Esophagus (tissue), 2 donors: ENCODE data around the gene COL1A2. TPM values are rescaled to one million over a fixed set of nuclear protein-coding genes. Genes with fewer than 3 reads are reported as not detected.
A peak's percentile ranks its signal among the peaks of the same experiment; 100 is the strongest.

Experiments
- H3K27ac ChIP-seq, 2 donors: one replicate each; pipeline ENCODE4 v1.5.1; 2013; ENCODE audit warnings: low read depth in 2 of 2, mild to moderate bottlenecking in 2 of 2, inconsistent platforms in 1 of 2, low read length in 1 of 2, moderate library complexity in 1 of 2
- H3K27me3 ChIP-seq, 2 donors: one replicate each; pipeline ENCODE4 v1.6.1; 2013; ENCODE audit warnings: low read length in 2 of 2, control low read depth in 1 of 2, mild to moderate bottlenecking in 1 of 2; ENCODE audit not compliant: insufficient read depth in 2 of 2, control insufficient read depth in 1 of 2
- H3K36me3 ChIP-seq, 2 donors: one replicate each; pipeline ENCODE4 v1.6.1; 2013; ENCODE audit warnings: low read length in 1 of 2; ENCODE audit not compliant: control insufficient read depth in 2 of 2, insufficient read depth in 2 of 2
- H3K4me1 ChIP-seq, 2 donors: one replicate each; pipeline ENCODE4 v1.6.1; 2013; ENCODE audit warnings: low read length in 1 of 2; ENCODE audit not compliant: control insufficient read depth in 2 of 2, insufficient read depth in 2 of 2
- H3K4me3 ChIP-seq, 2 donors: one replicate each; pipeline ENCODE4 v1.5.1; 2013; ENCODE audit warnings: low read length in 2 of 2, mild to moderate bottlenecking in 2 of 2, low read depth in 1 of 2, moderate library complexity in 1 of 2
- H3K9me3 ChIP-seq, 2 donors: one replicate each; pipeline ENCODE4 v1.6.1; 2013; ENCODE audit warnings: mild to moderate bottlenecking in 2 of 2, low read depth in 1 of 2, low read length in 1 of 2, moderate library complexity in 1 of 2; ENCODE audit not compliant: control insufficient read depth in 2 of 2, insufficient read depth in 1 of 2
- WGBS, 2 donors: extraction: QIAGEN DNeasy Blood & Tissue Kit; methylation state at CpG; one replicate each; pipeline ENCODE4 v1.1.7; 2013; 5-methylcytosine and 5-hydroxymethylcytosine counted together
- polyA plus RNA-seq, 2 donors: library from polyadenylated mRNA; stranded (reverse); fragments of 200-250 nt; gene quantifications; one replicate each; pipeline ENCODE4 v1.2.3, GENCODE V29; 2013
- donor health status: healthy with polysubstance abuse.
- donor health status: Bipolar disorder and iron deficiency.

Gene COL1A2
- polyA plus RNA-seq, 2 donors, result 13.4 to 26.4 TPM

GRCh38 chr7:94401428-94401814 lies 6.7 kb downstream of the COL1A2 start:
- Histone ChIP-seq H3K4me3 (no peak overlapping the region), H3K27me3 (no peaks in the 10 kb centered on the region), H3K27ac (no peak overlapping the region), H3K36me3 (no peaks in the 10 kb centered on the region), H3K9me3 (no peaks in the 10 kb centered on the region), H3K4me1 (no peaks in the 10 kb centered on the region)
- 33 to 37% methylated on average over 1 of the region's 1 CpG for WGBS, 2 donors

- no peak overlapping the region for H3K4me3 ChIP-seq
- no peak overlapping the region for H3K27ac ChIP-seq
- H3K36me3 ChIP-seq, result no peaks in the 10 kb centered on the region
- no peaks in the 10 kb centered on the region for H3K27me3 ChIP-seq
- H3K4me1 ChIP-seq, result no peaks in the 10 kb centered on the region
- WGBS, 2 donors, result 64 to 71% methylated on average over 1 of the region's 1 CpG
- no peaks in the 10 kb centered on the region for H3K9me3 ChIP-seq
Measured at GRCh38 chr7:94403546-94403945, 8.9 kb downstream of the COL1A2 start.

DNA sequence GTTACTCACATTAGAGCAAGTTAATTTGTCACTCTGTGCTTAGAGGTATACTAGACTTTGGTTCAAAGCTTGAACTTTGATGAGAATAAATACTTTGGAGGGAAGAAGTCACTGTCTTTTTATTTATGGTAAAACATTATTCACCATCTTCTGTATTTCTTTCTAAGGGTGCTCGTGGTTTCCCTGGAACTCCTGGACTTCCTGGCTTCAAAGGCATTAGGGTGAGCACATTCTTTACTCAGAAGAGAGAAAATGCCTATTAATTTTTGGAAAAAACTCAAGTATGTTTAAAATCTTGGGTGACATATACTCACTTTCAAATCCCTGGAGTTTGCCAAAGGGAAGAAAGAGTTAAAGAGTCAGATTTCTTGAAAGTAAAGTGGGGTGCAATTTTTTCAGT lies 10.8 kb downstream of the COL1A2 start:
- Histone ChIP-seq H3K9me3 (no peaks in the 10 kb centered on the region), H3K27me3 (no peaks in the 10 kb centered on the region), H3K4me3 (no peak overlapping the region), H3K4me1 (no peaks in the 10 kb centered on the region), H3K36me3 (no peaks in the 10 kb centered on the region), H3K27ac (no peak overlapping the region)
- WGBS, 2 donors, result 29 to 35% methylated on average over 1 of the region's 1 CpG

DNA sequence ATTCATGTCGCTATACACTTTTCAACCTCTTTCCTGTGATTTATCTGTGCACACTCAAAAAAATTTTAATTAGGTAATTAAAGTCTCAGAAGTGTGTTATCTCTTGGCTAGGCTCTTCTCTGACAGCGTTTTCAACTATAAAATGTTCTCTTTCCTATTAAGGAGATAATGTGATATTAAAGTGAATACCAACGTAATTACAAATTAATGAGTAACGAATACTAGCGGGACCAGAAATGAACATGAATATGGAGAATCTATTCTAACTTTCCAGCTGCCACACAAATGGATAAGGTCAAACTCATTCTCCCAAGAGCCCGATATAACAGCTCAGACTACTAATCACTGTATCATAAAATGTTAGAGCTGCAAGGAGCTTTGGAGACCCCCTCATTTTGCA lies 12.0 kb downstream of the COL1A2 start:
- Histone ChIP-seq H3K27ac (no peak overlapping the region), H3K4me1 (no peaks in the 10 kb centered on the region), H3K4me3 (no peak overlapping the region), H3K9me3 (no peaks in the 10 kb centered on the region), H3K36me3 (no peaks in the 10 kb centered on the region), H3K27me3 (no peaks in the 10 kb centered on the region)
- WGBS, 2 donors, result 70 to 75% methylated on average over 6 of the region's 6 CpGs

GRCh38 chr7:94409200-94409948 lies 14.7 kb downstream of the COL1A2 start:
- 80% methylated on average over 15 of the region's 15 CpGs for WGBS, 2 donors
- H3K4me1 ChIP-seq, result no peaks in the 10 kb centered on the region
- H3K4me3 ChIP-seq, result no peak overlapping the region
- no peaks in the 10 kb centered on the region for H3K36me3 ChIP-seq
- H3K27ac ChIP-seq, result peak overlapping the region in 1 of 2 donors; percentile 17
- H3K27me3 ChIP-seq, result no peaks in the 10 kb centered on the region
- no peaks in the 10 kb centered on the region for H3K9me3 ChIP-seq

DNA sequence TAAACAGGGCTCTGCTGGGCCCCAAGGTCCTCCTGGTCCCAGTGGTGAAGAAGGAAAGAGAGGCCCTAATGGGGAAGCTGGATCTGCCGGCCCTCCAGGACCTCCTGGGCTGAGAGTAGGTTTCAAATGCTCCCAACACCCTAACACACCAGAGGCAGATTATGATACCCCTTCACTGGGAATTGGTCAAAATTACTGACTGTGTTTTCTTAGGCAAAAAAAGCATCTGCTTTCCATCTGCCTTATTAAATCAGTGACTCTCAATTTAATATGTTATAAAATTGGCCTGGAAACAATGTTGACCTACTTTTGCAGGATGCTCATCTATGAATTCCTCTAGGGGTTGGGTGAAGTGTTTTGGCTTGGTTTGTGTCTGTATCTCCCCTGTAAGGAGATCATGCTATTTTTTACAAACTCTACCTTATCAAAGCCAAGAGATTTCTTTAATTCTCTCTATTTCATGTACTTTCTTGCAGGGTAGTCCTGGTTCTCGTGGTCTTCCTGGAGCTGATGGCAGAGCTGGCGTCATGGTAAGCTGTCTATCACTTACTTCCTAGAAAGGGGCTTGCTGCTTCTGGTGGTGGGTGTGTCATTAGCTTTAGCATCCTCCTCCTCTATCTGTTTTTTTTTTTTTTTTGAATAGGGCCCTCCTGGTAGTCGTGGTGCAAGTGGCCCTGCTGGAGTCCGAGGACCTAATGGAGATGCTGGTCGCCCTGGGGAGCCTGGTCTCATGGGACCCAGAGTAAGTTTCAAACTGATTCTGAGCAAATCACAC lies 15.9 kb downstream of the COL1A2 start:
- Histone ChIP-seq H3K27me3 (no peaks in the 10 kb centered on the region), H3K27ac (no peak overlapping the region), H3K36me3 (no peaks in the 10 kb centered on the region), H3K9me3 (no peaks in the 10 kb centered on the region), H3K4me1 (no peaks in the 10 kb centered on the region), H3K4me3 (no peak overlapping the region)
- 58 to 62% methylated on average over 6 of the region's 6 CpGs for WGBS, 2 donors

DNA sequence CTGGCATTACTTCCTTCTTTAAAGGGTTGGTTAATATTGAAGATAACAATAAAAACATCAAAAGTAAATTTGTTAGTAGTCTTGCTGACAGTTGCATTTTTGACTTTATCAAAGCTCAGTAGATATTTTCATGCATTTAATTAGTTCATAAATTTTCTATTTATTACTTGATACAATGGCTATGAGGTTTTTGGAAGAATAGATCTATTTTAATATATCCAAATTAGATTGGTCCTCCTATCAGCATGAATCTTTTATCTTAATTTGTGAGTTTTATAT lies 16.4 kb downstream of the COL1A2 start:
- Histone ChIP-seq H3K27me3 (no peaks in the 10 kb centered on the region), H3K9me3 (no peaks in the 10 kb centered on the region), H3K36me3 (no peaks in the 10 kb centered on the region), H3K27ac (no peak overlapping the region), H3K4me3 (no peak overlapping the region), H3K4me1 (no peaks in the 10 kb centered on the region)

DNA sequence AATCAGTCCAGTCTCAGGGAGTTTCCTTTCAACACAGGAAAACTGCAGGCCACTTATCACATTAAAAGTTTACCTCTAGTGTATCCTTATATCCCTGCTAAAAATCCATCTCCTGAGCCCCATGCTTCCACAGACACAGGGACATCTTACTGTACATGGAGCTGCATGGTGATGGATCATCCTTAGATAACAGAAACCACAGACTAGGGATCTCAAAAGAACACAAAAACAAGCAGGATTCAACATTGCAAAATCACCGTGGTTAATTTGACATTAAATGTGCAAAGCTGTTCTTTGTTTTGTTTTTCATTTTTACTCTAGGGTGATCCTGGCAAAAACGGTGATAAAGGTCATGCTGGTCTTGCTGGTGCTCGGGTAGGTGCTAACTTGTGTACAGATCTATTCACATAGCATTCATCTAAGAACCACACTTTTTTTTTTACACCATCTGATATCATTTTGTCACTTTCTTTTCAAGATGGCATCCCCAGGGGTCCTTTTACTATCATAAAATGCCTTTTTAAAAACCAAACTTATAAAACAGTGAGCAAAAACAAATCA lies 18.1 kb downstream of the COL1A2 start:
- no peaks in the 10 kb centered on the region for H3K9me3 ChIP-seq
- H3K4me3 ChIP-seq, result no peak overlapping the region
- no peak overlapping the region for H3K27ac ChIP-seq
- H3K36me3 ChIP-seq, result no peaks in the 10 kb centered on the region
- H3K27me3 ChIP-seq, result no peaks in the 10 kb centered on the region
- H3K4me1 ChIP-seq, result no peaks in the 10 kb centered on the region
- 41 to 55% methylated on average over 3 of the region's 3 CpGs for WGBS, 2 donors

- H3K4me3 ChIP-seq, result no peak overlapping the region
- WGBS, 2 donors, result 45 to 54% methylated on average over 2 of the region's 2 CpGs
- no peaks in the 10 kb centered on the region for H3K9me3 ChIP-seq
- H3K27ac ChIP-seq, result no peak overlapping the region
- H3K27me3 ChIP-seq, result no peaks in the 10 kb centered on the region
- H3K36me3 ChIP-seq, result no peaks in the 10 kb centered on the region
- no peaks in the 10 kb centered on the region for H3K4me1 ChIP-seq
Measured at GRCh38 chr7:94414481-94414880, 19.8 kb downstream of the COL1A2 start.

DNA sequence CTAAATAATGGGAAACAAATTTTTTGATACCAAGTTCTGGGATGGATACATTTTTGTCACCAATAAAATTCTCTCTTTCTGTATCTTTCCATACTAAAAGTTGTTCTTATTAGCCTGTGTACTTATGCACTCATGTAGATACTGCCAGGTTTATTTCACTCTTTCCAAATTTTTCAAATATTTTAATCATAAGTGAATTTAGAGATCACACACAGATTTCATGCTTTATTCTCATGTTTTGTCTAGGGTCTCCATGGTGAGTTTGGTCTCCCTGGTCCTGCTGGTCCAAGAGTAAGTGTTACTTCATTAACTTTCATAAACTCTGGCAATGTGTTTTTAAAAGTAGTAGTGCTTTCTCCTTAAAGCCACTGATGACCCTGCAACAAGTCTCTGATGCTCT lies 20.3 kb downstream of the COL1A2 start:
- Histone ChIP-seq H3K27me3 (no peaks in the 10 kb centered on the region), H3K27ac (no peak overlapping the region), H3K9me3 (no peaks in the 10 kb centered on the region), H3K4me1 (no peaks in the 10 kb centered on the region), H3K4me3 (no peak overlapping the region), H3K36me3 (no peaks in the 10 kb centered on the region)
